Measurements from ENCODE around the gene TAF1A. TPM values are rescaled to one million over a fixed set of nuclear protein-coding genes. Genes with fewer than 3 reads are reported as not detected.

Gene TAF1A
- polyA plus RNA-seq, 3 donors = 1.0 to 3.1 (median 2.9) TPM

DNA sequence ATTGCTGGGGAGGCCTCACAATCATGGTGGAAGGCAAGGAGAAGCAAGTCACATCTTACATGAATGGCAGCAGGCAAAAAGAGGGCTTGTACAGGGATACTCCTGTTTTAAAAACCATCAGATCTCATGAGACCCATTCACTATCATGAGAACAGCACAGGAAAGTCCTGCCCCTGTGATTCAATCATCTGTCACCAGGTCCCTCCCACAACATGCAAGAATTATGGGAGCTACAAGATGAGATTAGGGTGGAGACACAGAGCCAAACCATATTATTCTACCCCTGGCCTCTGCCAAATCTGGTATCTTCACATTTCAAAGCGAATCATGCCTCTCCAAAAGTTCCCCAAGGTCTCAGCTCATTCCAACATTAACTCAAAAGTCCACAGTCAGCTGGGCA lies 17.0 kb upstream of the TAF1A start:
- no peak overlapping the region for H3K27ac ChIP-seq (ENCODE audit: low read depth, low read length)
- 68 to 90% (median 83%) methylated on average over 1 of the region's 1 CpG for WGBS, 3 donors

DNA sequence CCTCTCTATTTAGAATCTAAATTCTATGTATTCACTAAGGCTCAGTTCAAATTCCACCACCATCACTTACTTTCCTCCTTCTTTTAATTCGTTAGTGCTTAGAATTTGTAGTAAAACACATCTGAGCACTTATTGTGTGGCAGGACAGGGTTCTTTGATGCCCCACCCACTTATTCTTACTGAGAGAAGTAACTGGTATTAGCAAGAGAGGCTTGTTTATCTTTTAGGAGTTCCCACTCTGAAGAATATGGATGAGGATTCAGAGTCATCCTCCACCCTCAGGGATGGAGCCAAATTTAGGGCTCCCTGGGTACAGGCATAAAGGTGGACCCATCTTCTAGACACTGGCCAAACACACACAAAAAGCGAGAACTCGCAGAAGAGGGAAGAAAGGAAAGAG lies 11.5 kb upstream of the TAF1A start:
- no peak overlapping the region for H3K27ac ChIP-seq (ENCODE audit: low read depth, low read length)
- WGBS, 3 donors = 59 to 77% (median 75%) methylated on average over 3 of the region's 3 CpGs

DNA sequence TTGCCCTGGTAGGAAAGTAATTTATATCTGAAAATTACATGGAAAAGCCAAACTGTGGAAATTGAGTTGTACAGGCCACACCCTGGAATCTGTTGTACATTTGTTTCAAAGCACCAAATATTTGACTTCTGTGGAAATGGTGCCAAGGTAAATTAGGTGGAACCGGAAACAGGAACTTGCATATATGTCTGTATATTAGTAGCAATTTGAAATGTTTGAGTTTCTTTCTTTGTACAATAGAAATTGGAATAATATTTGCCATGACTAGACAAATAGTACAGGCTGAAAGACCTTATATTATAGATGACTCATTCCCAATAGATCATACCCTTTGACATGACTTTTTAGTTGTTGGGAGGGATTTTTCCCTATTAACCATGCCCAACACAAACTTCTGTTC lies 10.5 kb upstream of the TAF1A start:
- no peak overlapping the region for H3K27ac ChIP-seq (ENCODE audit: low read depth, low read length)
- WGBS, 3 donors = 21 to 72% (median 67%) methylated on average over 1 of the region's 1 CpG

DNA sequence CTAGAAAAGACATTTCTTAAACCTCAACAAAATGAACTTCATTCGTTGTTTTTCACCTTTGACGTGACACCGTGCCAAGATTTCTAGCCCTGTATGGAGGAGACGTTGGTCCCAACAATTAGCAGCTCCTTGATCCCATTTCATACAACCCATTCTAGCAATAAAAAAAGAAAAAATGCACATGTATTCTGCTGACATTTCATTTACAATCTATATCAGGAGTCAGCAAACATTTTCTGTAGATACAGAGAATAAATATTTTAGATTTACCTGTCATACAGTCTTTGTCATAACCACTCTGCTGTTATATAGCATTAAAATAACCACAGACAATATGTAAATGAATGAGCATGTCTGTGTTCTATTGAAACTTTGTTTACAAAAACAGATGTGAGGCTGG lies 7.0 kb upstream of the TAF1A start:
- H3K27ac ChIP-seq (ENCODE audit: low read depth, low read length) = no peak overlapping the region
- WGBS, 3 donors = 85 to 89% (median 87%) methylated on average over 4 of the region's 4 CpGs

DNA sequence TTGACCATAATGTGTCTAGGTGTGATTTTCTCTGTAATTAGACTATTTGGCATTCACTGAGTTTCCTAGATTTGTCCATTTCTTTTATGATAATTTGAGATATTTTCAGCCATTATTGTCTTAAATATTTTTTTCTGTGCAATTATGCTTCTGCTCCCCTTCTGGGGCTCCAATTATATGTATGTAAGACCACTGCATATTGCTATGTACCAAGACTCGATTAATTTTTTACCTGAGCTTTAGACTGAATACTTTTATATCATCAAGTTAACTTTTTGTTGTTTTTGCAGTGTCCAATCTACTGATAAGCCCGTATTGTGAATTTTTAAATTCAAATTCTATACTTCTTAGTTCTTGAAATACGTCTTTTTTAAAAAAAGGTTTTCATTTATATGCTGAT lies 5.1 kb upstream of the TAF1A start:
- H3K27ac ChIP-seq (ENCODE audit: low read depth, low read length) = no peak overlapping the region
- WGBS, 3 donors = 91 to 96% (median 94%) methylated on average over 3 of the region's 3 CpGs

DNA sequence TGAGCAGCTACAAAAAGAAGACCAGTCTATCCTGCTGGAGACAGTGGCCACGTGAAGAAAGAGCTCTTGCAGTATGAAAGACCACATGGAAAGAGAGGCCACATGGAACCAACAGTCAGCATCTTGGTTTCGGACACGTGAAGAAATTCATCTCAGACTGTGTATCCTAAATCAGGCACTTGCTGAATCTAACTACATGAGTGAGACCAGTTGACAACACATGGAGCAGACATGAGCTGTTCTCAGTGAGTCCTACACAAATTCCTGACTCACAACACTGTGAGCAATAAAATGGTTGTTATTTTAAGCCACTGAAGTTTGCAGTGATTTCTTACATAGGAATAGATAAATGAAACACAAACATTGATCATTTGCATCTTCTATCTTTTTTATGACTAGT lies 2.4 kb upstream of the TAF1A start:
- H3K27ac ChIP-seq (ENCODE audit: low read depth, low read length) = no peak overlapping the region
- WGBS, 3 donors = 72 to 85% (median 84%) methylated on average over 3 of the region's 3 CpGs

DNA sequence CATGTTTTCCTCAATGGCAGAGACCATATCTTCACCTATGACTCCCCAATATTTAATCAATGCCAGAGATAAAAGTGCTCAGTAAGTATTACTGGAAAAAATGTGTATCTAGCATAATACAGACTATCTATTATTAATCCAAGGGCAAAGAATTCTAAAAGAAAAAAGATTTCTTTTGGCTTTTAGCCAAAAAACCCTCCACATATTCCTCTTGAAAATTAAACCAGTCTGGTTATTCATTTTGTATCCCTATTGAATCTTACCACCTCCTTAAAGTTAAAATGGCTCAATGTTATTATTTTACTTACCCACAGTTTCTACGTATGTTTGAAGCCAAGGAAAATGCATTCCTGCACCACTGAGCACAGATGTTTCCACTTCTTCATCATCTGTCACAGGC lies 1.6 kb downstream of the TAF1A start:
- no peak overlapping the region for H3K27ac ChIP-seq (ENCODE audit: low read depth, low read length)
- WGBS, 3 donors = 77 to 85% (median 81%) methylated on average over 1 of the region's 1 CpG

DNA sequence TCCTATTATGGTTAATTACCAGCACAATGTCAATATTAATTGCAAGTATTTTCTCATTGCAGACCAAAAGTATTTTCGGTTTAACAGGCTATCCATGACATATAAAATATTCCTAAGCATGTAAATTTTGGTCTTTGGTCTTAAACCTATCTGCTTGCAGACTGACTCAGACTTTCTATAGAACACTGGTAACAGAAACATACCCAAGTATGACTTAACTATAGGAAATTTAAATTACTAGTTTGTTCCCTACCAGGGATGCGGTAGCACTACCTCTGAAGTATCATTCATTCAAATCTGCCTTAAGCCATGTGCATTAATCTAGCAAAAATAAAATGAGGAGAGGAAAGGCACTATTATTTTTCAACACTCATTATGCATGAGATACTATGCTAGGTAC lies 2.9 kb downstream of the TAF1A start:
- 88 to 96% (median 93%) methylated on average over 2 of the region's 2 CpGs for WGBS, 3 donors

DNA sequence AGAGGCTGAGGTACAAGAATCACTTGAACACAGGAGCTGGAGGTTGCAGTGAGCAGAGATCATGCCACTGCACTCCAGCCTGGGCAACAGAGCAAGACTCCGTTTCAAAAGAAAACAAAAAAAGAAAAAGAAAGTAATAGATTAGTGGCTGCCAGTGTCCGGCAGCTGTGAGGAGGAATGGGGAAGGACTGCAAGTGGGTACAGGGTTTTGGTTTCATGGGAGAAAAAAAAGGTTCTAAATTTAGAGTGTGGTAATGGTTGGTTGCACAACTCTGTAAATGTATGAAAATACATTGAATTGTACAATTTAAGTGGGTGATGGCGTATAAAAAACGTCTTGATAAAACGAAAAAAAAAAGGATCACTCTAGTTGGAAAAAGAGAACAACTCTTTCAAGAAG lies 6.7 kb downstream of the TAF1A start:
- H3K27ac ChIP-seq (ENCODE audit: low read depth, low read length) = no peak overlapping the region
- 46 to 85% (median 76%) methylated on average over 5 of the region's 5 CpGs for WGBS, 3 donors

More for the DNA sequence above, 2.9 kb downstream of the TAF1A start:
- no peak overlapping the region for H3K27ac ChIP-seq (ENCODE audit: low read depth, low read length)

DNA sequence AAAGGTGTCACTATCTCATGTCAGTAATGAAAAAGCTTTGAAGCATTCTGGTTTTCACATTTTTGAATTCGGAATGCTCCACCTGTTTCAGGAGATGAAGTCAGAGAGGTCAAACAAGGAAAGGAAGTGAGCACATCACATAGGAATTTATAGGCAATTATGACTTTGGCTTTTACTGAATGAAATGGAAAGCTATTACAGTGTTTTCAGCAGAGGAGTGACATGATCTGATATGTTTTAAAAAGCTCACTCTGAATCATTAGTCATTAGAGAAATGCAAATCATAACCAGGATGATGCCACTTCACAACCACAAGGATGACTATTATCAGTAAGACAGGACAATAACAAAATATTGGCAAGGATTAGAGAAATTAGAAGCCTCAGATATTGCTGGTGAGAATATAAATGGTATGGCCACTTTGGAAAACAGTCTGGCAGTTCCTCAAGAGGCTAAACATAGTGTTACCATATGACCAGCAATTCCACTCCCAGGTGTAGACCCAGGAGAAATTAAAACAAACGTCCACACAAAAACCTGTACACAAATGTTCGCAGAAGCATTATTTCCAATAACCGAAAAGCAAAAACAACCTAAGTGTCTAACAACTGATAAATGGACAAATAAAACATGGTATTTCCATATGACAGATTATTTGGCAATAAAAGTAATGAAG lies 7.5 kb downstream of the TAF1A start:
- 83 to 91% (median 87%) methylated on average over 4 of the region's 4 CpGs for WGBS, 3 donors
- no peak overlapping the region for H3K27ac ChIP-seq (ENCODE audit: low read depth, low read length)

DNA sequence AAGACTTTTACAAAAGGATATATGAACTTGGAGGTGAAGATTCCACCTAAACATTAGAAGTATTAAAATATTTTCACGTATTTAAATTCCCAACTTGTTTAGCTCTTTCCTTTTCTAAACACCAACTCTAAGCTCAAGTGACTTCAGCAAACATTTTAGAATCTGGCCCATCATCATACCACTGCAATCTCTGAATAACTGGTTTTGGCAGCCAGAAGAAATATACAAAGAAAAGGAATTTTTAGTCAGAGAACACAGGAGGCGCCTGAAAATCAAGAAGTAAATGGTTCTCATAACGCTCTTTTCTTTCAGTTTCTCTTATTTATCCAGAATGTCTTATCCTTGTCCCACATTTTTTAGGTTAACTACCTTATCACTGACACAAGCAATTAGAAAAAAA lies 10.4 kb downstream of the TAF1A start:
- WGBS, 3 donors = 97 to 98% (median 97%) methylated on average over 3 of the region's 3 CpGs

DNA sequence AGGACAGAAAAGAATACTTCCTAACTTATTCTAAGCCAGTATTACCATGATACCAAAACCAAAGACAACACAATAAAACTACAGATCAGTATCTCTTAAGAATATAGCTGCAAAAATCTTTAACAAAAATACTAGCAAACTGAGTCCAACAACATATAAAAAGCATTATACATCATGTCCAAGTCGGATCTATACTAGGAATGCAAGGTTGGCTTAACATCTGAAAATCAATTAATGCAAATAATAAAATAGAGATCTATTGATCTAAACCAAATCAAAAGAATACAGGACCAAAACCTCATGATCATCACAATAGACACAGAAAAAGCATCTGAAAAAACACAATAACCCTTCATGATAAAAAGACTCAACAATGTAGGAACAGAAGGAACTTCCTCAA lies 18.9 kb downstream of the TAF1A start:
- 95 to 100% (median 95%) methylated on average over 1 of the region's 1 CpG for WGBS, 3 donors
- H3K27ac ChIP-seq (ENCODE audit: low read depth, low read length) = no peak overlapping the region

More for the DNA sequence above, 10.4 kb downstream of the TAF1A start:
- H3K27ac ChIP-seq (ENCODE audit: low read depth, low read length) = no peak overlapping the region

DNA sequence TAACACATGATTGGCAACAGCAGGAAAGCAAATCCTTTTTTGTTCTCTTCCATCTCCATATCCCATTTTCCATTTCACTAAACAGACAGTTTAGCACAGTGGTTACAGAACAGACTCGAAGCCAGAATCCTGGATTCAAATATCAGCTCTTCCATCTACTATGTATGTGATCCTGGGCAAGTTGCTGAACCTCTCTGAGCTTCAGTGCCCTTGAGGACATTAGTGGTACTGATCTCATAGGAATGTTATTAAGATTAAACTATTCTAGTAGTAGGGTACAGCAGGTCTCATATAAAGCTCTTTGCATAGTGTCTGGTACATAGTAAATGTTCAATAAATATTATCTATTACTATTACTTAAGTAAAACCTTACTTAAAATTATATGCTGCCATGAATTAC lies 28.1 kb downstream of the TAF1A start:
- WGBS, 3 donors = 95 to 100% (median 100%) methylated on average over 1 of the region's 1 CpG
- no peak overlapping the region for H3K27ac ChIP-seq (ENCODE audit: low read depth, low read length)

DNA sequence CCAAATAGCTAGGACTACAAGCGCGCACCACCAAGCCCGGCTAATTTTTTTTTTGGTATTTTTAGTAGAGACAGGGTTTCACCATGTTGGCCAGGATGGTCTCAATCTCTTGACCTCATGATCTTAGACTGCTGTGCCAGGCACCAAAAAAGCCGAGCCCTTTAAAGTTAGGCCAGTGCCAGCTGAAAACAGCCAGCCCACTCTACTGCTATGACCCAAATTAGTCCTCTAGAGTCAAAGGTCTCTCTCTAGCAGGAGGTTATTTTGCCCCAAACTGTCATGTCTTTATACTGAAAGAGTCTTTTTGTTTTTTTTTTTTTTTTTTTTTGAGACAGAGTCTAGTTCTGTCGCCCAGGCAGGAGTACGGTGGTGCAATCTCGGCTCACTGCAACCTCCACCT lies 32.2 kb downstream of the TAF1A start:
- no peak overlapping the region for H3K27ac ChIP-seq (ENCODE audit: low read depth, low read length)
- WGBS, 3 donors = 94 to 99% (median 99%) methylated on average over 7 of the region's 7 CpGs

DNA sequence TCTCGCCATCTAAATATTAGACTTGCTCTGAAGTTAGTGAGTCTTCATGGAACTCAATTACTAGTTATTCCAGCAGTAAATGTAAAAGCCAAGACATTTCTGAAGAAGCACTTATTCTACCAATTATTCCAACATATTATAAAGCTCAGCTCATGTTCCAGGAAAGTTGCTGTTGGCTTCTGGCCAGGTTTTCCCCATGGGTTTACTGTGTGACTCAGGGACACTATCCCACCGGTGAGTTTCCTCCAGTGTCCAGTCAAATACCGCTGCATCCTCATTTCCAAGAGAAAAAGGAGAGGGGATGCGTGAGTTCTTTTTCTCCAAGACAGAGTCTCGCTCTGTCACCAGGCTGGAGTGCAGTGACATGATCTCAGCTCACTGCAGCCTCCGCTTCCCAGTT lies 32.6 kb downstream of the TAF1A start:
- 73 to 90% (median 75%) methylated on average over 6 of the region's 6 CpGs for whole genome bisulfite sequencing, 3 donors
- H3K27ac ChIP-seq (ENCODE audit: low read depth, low read length) = no peak overlapping the region

DNA sequence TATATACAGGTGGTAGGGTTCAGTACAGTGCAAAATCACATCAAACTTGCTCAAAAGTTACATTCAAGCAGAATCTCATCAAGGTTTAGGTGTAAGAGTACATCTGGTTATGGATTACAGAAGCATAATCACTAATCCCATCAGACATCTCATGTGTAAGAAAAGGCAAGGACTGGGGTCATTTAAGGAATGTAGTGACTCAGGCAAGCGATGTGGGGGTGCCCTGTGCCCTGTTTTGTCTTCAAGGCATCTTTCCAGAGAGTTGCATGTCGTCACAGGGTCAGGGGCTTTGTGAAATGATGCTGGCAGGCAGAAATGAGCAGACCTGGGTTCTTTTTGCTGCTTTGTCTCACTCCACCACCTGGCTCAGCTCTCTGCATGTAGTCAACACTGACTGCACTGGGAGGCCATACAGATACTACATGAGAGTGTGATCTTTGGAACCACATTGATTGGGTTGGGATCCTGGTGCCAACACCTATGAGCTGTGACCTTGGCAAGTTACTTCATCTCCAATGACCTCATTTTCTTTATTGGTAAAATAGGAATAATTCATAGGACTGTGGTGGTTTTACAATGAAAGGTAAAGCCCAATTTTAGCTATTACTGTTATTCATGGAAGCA lies 33.6 kb downstream of the TAF1A start:
- 71 to 91% (median 82%) methylated on average over 2 of the region's 2 CpGs for WGBS, 3 donors

DNA sequence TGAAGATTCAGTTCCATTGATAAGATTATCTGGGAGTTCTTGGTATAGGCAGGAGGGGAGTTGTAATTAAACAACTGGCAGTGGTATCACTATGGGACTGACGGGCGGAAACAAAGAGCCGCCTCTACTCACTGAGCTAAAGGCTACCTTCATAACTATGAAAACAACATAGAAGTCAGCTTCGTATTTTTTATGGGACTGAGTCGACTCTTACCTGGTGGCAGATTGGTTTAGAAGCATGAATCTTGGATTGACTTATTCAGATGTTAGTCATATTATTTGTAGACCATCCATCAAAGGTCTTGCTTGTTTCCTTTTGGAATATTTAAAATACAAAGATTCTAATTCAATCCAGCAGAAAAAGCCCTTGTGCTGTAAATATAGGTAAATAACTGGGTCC lies 35.6 kb downstream of the TAF1A start:
- WGBS, 3 donors = 92 to 96% (median 94%) methylated on average over 5 of the region's 5 CpGs
- H3K27ac ChIP-seq (ENCODE audit: low read depth, low read length) = no peak overlapping the region

More for the DNA sequence above, 33.6 kb downstream of the TAF1A start:
- no peak overlapping the region for H3K27ac ChIP-seq (ENCODE audit: low read depth, low read length)

DNA sequence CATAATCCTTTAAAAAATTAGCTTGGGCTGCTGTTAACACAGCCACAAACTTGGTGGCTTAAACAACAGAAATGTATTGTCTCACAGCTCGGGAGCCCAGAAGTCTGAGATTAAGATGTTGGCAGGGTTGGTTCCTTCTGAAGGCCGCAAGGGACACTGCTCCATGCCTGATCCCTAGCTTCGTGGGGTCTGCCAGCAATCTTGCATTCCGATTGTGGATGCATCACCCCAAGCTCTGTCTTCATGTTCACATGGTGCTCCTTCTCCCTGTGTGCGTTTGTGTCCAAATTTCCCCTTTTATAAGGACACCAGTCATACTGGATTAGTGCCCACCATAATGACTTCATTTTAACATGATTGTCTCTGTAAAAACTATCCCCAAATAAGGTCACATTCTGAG lies 36.9 kb downstream of the TAF1A start:
- WGBS, 3 donors = 61 to 82% (median 64%) methylated on average over 5 of the region's 5 CpGs
- no peak overlapping the region for H3K27ac ChIP-seq (ENCODE audit: low read depth, low read length)

DNA sequence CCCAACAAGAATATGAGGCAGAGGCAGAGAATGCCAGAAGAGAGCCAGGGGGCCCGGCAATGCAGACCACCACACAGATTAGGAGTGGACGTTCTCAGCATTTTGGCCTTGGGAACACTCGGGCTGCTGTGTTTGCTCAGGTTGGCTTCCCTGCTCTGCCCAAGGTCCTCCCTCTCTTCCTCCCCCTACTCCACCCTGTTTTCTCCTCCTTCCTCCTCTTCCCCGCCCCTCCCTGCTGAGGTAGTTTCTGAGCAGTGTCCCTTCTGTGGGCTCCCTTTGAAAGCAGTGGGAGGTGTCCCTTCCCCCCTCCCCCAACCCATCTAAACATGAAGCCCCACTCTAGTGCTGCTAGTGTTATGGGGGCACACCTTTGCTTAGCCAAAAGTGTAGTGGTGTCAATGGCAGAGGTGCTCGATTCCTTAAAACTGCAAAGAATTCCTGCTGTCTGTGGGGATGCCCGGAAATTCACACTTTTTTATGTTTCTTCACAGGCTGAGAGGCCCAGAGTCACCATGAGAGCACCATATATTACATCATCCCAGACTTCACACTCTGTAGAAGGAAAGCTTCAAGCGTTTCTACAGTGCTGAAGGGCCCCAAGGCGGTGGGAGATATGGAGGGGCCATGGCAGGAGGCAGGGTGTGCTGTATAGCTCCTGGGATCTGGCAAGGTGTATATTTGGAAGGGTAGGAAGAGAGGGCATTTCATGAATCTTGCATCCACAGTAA lies 41.6 kb downstream of the TAF1A start, which contains the start of gene HHIPL2:
TSS of gene HHIPL2 (minus strand) at position 161 of the 728 bp plus-strand sequence. CDS start at position 101, 60 bp downstream.
- 46 to 60% (median 53%) methylated on average over 8 of the region's 8 CpGs for WGBS, 3 donors
- no peak within 1 kb of the TSS for H3K27ac ChIP-seq (ENCODE audit: low read depth, low read length)

DNA sequence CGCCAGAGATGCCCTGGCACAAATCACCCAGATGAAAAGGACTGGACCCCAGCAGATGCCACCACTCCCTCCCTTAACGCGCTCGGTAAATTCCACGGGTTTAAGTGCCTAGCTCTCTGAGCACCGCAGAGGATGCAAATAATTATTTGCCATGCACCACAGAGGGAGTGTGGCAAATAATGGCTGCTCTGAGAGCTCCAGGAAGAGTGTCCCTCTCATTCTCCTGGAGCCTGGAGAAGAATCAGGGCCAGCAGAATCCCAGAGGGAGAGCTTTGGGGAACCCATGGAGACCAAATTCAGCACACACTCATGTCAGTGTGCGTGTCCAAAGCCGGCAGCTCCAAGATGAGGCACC lies 42.5 kb downstream of the TAF1A start:
- 53 to 73% (median 62%) methylated on average over 8 of the region's 8 CpGs for WGBS, 3 donors

More for the DNA sequence above, 42.5 kb downstream of the TAF1A start:
- H3K27ac ChIP-seq (ENCODE audit: low read depth, low read length) = no peak overlapping the region

Measured in adipose tissue (tissue), 3 donors.